Measurements from ENCODE around the gene SFTA2.
A peak's percentile ranks its signal among the peaks of the same experiment; 100 is the strongest.
"Not testable (repeated sequence)": the region's sequence is repeated elsewhere in the genome, so short reads cannot be mapped to it uniquely, and the experiment has no call there.

SFTA2 gene

GRCh38 chr6:30942338-30943060 lies 10.5 kb upstream of the SFTA2 start:
- FAIRE-seq = no peak

- no peak for FAIRE-seq
Observed at GRCh38 chr6:30940361-30940986, 8.5 kb upstream of the SFTA2 start, which contains the start of gene MUCL3. MUCL3 (plus strand) TSS chr6:30940973; CDS start chr6:30941000, 27 bp downstream.

- FAIRE-seq = no peak
Observed at GRCh38 chr6:30939473-30939872, 7.5 kb upstream of the SFTA2 start.

- no peak for FAIRE-seq
Observed at GRCh38 chr6:30938730-30939129, 6.8 kb upstream of the SFTA2 start.

- no peak for FAIRE-seq
Observed at GRCh38 chr6:30937265-30937664, 5.3 kb upstream of the SFTA2 start.

- FAIRE-seq = no peak
Observed at GRCh38 chr6:30935018-30935417, 3.0 kb upstream of the SFTA2 start.

- FAIRE-seq = no peak
Observed at GRCh38 chr6:30932665-30933365, 845 bp upstream of the SFTA2 start.

- FAIRE-seq = no peak
Observed at GRCh38 chr6:30931272-30931671, 698 bp downstream of the SFTA2 start.

GRCh38 chr6:30930506-30930905 lies 1.5 kb downstream of the SFTA2 start:
- FAIRE-seq = no peak

- no peak for FAIRE-seq
Observed at GRCh38 chr6:30928677-30929076, 3.3 kb downstream of the SFTA2 start.

- FAIRE-seq = not testable (repeated sequence)
Observed at GRCh38 chr6:30927080-30927479, 4.9 kb downstream of the SFTA2 start.

- FAIRE-seq = no peak
Observed at GRCh38 chr6:30926644-30927043, 5.3 kb downstream of the SFTA2 start.

GRCh38 chr6:30924040-30924627 lies 7.8 kb downstream of the SFTA2 start:
- not testable (repeated sequence) for FAIRE-seq

GRCh38 chr6:30922447-30922852 lies 9.5 kb downstream of the SFTA2 start:
- no peak for FAIRE-seq

GRCh38 chr6:30918670-30919069 lies 13.3 kb downstream of the SFTA2 start:
- FAIRE-seq = no peak

- no peak for FAIRE-seq
Observed at GRCh38 chr6:30917487-30917886, 14.5 kb downstream of the SFTA2 start.

- FAIRE-seq = no peak
Observed at GRCh38 chr6:30917041-30917440, 14.9 kb downstream of the SFTA2 start.

- FAIRE-seq = peak; percentile 11
Observed at GRCh38 chr6:30915591-30915946, 16.4 kb downstream of the SFTA2 start.

- no peak for FAIRE-seq
Observed at GRCh38 chr6:30914854-30915590, 16.9 kb downstream of the SFTA2 start.

GRCh38 chr6:30914076-30914853 lies 17.7 kb downstream of the SFTA2 start, which contains the start of gene VARS2:
VARS2 (plus strand) TSS chr6:30914238; CDS start chr6:30914837, 599 bp downstream.
- FAIRE-seq = no peak

- no peak for FAIRE-seq
Observed at GRCh38 chr6:30913721-30914075, 18.3 kb downstream of the SFTA2 start.
